Measurements from ENCODE around the gene CNTN4. TPM values are rescaled to one million over a fixed set of nuclear protein-coding genes. Genes with fewer than 3 reads are reported as not detected.

CNTN4 gene
- total RNA-seq, 1 experiment from 2014 or later: 51.3 TPM

DNA sequence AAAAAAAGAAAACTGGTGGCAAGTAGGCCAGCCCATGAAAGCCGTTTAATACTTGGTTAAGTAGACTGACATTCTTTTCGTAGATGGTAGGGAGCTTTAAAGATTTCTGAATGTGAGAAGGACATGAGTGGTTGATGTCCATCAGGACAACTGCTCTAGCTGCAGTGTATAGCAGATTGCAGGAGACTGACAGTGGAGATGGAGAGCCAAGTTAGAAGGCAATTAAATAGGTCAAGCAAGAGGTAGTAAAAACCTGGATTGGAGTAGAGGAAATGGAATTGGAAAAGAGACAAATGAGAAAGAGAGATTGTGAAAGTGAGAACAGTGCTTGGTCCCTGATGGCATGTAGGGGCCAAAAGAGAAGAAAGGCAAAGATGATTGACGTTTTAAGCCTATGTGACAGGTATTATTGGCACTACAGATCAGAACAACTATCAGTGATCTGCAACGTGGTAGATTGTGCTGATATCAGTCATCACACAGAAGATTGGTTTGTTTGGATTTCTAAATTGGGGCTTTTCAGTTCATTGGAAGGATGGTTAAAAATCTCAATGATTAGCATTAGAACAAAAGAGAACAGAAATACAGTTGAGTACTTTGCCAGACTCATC lies 74.0 kb downstream of the CNTN4 start:
- peaks cover 10% of the 10 kb centered on the region for H3K9me3 Mint-ChIP-seq (ENCODE audit: unreplicated experiment)
- intact Hi-C loops (cut with micrococcal nuclease; ENCODE audit: unreplicated experiment): no loop called here
- H3K36me3 ChIP-seq (ENCODE audit: control insufficient read depth, insufficient read depth, low read length): no peaks in the 10 kb centered on the region
- no TSS peak for BruUV-seq (replicated peaks)
- H3K27me3 ChIP-seq (replicated peaks; ENCODE audit: control insufficient read depth, insufficient read depth, low read length): no peaks in the 10 kb centered on the region
- no peaks in the 10 kb centered on the region for H3K27me3 Mint-ChIP-seq (ENCODE audit: insufficient read depth, unreplicated experiment)
- H3K9me3 ChIP-seq: no peaks in the 10 kb centered on the region
- no peaks in the 10 kb centered on the region for H3K36me3 Mint-ChIP-seq (ENCODE audit: insufficient read depth, unreplicated experiment)
- ChIA-PET POLR2A (no interaction called here), CTCF (no interaction called here)
- no peak for DNase-seq
- no peak overlapping the region for H3K4me3 ChIP-seq (ENCODE audit: low read depth, low read length)
- H3K4me1 ChIP-seq: no peaks in the 10 kb centered on the region
- H3K4me1 Mint-ChIP-seq (ENCODE audit: low read depth, unreplicated experiment): no peaks in the 10 kb centered on the region
- no peak overlapping the region for H3K4me3 Mint-ChIP-seq (ENCODE audit: unreplicated experiment)
- TF ChIP-seq, protein P1, sequence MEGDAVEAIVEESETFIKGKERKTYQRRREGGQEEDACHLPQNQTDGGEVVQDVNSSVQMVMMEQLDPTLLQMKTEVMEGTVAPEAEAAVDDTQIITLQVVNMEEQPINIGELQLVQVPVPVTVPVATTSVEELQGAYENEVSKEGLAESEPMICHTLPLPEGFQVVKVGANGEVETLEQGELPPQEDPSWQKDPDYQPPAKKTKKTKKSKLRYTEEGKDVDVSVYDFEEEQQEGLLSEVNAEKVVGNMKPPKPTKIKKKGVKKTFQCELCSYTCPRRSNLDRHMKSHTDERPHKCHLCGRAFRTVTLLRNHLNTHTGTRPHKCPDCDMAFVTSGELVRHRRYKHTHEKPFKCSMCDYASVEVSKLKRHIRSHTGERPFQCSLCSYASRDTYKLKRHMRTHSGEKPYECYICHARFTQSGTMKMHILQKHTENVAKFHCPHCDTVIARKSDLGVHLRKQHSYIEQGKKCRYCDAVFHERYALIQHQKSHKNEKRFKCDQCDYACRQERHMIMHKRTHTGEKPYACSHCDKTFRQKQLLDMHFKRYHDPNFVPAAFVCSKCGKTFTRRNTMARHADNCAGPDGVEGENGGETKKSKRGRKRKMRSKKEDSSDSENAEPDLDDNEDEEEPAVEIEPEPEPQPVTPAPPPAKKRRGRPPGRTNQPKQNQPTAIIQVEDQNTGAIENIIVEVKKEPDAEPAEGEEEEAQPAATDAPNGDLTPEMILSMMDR (IDR thresholded peaks at IDR 0.05; ENCODE audit: insufficient read depth in 1 of 2, low read depth in 1 of 2, low read length in 1 of 2, severe bottlenecking in 1 of 2, unreplicated experiment in 1 of 2): no peak
- no peak overlapping the region for H3K27ac Mint-ChIP-seq (ENCODE audit: unreplicated experiment)

DNA sequence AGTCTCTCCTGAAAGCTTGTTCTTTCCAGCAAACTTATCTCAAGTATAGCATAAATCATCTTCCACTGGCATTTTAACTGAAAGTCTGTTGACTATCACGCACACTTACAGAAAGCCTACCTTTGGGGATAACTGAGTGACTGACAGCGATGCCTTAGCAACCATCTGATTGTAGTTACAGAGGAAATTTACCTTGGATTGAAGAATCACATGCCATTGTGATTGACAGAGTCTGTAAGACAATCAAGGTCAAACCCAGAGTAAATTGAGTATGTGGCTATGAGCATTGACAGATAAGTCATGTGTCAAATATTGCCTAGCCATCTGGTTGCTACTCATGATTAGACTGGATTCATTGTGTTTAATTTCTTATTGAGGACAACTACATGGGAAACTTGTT lies 82.0 kb downstream of the CNTN4 start:
- Mint-ChIP-seq H3K4me3 (ENCODE audit: unreplicated experiment) (no peak overlapping the region), H3K36me3 (ENCODE audit: insufficient read depth, unreplicated experiment) (no peaks in the 10 kb centered on the region), H3K4me1 (ENCODE audit: low read depth, unreplicated experiment) (no peaks in the 10 kb centered on the region), H3K9me3 (ENCODE audit: unreplicated experiment) (no peaks in the 10 kb centered on the region), H3K27me3 (ENCODE audit: insufficient read depth, unreplicated experiment) (no peaks in the 10 kb centered on the region), H3K27ac (ENCODE audit: unreplicated experiment) (no peak overlapping the region)
- no peaks in the 10 kb centered on the region for H3K27me3 ChIP-seq (replicated peaks; ENCODE audit: control insufficient read depth, insufficient read depth, low read length)
- no peaks in the 10 kb centered on the region for H3K9me3 ChIP-seq
- no TSS peak for BruUV-seq (replicated peaks)
- H3K4me3 ChIP-seq (ENCODE audit: low read depth, low read length): no peak overlapping the region
- no peaks in the 10 kb centered on the region for H3K4me1 ChIP-seq
- POLR2A ChIA-PET: no interaction called here
- no peak for DNase-seq
- intact Hi-C loops (cut with micrococcal nuclease; ENCODE audit: unreplicated experiment): no loop called here
- H3K36me3 ChIP-seq (ENCODE audit: control insufficient read depth, insufficient read depth, low read length): no peaks in the 10 kb centered on the region
- TF ChIP-seq, protein P1 (IDR thresholded peaks at IDR 0.05; ENCODE audit: insufficient read depth in 1 of 2, low read depth in 1 of 2, low read length in 1 of 2, severe bottlenecking in 1 of 2, unreplicated experiment in 1 of 2): no peak
- CTCF ChIA-PET: no interaction called here

DNA sequence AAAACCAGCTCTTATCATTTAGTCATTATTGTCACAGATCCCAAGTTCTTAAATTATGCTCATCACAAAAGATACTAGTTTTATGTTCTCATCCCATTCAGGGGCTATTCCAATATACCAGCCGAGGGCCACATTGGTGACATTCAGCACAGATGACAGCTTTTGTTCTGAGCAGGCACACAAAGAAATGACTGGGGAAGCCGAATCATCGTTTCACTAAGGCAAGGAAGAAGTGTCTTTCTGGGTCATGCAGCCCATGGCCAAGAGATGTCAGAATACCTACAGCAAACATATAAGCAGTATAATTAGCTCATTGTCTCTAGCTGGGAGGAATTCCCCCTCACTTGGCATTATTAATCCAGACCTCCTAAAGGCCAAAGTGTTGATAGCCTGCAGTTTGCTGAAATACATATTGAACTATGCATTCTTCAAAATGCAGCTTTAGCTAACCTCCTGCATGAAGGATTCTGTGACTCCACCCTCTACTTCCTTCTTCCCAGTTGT lies 100.2 kb downstream of the CNTN4 start:
- intact Hi-C loops (cut with micrococcal nuclease; ENCODE audit: unreplicated experiment): no loop called here
- Histone ChIP-seq H3K27me3 (replicated peaks; ENCODE audit: control insufficient read depth, insufficient read depth, low read length) (no peaks in the 10 kb centered on the region), H3K4me1 (no peaks in the 10 kb centered on the region), H3K9me3 (no peaks in the 10 kb centered on the region), H3K4me3 (ENCODE audit: low read depth, low read length) (no peak overlapping the region), H3K36me3 (ENCODE audit: control insufficient read depth, insufficient read depth, low read length) (no peaks in the 10 kb centered on the region)
- CTCF ChIA-PET: no interaction called here
- POLR2A ChIA-PET: no interaction called here
- no peaks in the 10 kb centered on the region for H3K4me1 Mint-ChIP-seq (ENCODE audit: low read depth, unreplicated experiment)
- peaks cover 5% of the 10 kb centered on the region for H3K36me3 Mint-ChIP-seq (ENCODE audit: insufficient read depth, unreplicated experiment)
- BruUV-seq (replicated peaks): no TSS peak
- TF ChIP-seq, protein P1 (IDR thresholded peaks at IDR 0.05; ENCODE audit: insufficient read depth in 1 of 2, low read depth in 1 of 2, low read length in 1 of 2, severe bottlenecking in 1 of 2, unreplicated experiment in 1 of 2): no peak
- no peaks in the 10 kb centered on the region for H3K9me3 Mint-ChIP-seq (ENCODE audit: unreplicated experiment)
- DNase-seq: no peak
- no peak overlapping the region for H3K27ac Mint-ChIP-seq (ENCODE audit: unreplicated experiment)
- H3K4me3 Mint-ChIP-seq (ENCODE audit: unreplicated experiment): no peak overlapping the region
- H3K27me3 Mint-ChIP-seq (ENCODE audit: insufficient read depth, unreplicated experiment): no peaks in the 10 kb centered on the region
